GM15510 (cell line): ENCODE results near the gene CD79A.

ENCODE experiments used
- POLR2A ChIP-seq: IDR thresholded peaks from 3 replicates; pipeline ENCODE4 v1.6.1; 2011; ENCODE audit warnings: borderline replicate concordance; ENCODE audit not compliant: insufficient read length; ENCODE audit errors: extremely low read depth

CD79A gene

DNA sequence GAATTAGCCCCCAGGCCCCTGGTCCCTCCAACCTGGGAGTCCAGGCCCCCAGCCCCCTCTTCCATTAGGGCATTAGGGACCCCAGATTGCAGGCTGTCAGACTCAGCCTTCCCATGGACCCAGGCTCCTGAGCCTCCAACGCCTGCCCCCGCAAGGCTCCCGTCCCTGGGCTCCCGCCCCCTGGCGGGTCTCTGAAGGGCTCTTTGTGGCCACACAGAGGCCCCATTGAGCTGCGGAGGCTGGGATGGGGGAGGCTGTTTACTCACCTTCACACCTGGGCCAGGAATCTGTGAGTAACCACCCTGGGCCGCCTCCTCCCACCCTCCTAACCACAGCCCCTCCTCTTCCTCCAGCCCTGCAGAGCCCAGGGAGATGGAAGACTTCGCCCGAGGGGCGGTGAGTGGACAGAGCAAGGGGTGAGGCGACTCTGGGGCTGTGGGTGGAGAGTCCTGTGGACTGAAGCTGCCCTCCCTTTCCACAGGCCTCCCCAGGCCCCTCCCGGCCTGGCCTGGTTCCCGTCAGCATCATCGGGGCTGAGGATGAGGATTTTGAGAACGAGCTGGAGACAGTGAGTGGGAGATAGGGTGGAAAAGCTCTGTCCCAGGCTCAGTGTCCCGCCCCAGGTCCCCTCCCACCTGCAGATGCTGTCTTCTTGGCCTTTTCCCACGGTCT lies 10.8 kb downstream of the CD79A start:
- TF ChIP-seq POLR2A: no peak

DNA sequence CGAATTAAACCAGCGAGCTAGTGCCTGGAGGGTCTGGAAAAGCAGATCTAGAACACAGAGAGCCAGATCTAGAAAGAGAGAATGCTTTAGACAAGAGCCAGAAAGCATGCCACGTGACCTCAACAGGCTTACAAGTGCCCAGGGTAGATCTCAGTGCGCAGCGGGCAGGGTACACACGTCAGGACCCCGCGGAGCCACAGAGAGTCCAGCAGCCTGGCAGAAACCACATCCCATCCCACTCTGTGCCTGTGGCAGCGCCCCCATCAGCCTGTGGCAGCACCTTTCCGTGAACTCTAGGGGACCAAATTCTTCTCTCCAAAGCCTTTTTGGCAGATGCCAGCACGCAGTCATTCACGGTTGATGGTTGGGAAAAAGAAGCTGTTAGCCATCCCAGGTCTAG lies 11.8 kb downstream of the CD79A start:
- TF ChIP-seq POLR2A: no peak

DNA sequence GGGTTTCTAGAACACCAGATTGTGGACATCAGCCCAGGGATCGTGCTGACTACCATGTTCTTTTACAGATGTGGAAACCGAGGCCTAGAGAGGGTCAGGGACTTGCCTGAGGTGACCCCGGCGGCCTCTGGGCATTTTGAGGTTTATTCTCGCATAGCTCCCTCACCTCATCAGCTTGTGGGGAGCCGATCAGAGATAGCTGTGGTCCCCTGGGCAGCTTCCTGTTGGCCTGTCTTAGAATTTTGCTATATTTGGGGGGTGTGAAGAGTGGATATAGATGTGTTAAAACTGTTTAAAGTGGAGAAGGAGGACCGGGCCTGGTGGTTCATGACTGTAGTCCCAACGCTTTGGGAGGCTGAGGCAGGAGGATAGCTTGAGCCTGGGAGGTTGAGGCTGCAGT lies 12.8 kb downstream of the CD79A start:
- TF ChIP-seq POLR2A: no peak

DNA sequence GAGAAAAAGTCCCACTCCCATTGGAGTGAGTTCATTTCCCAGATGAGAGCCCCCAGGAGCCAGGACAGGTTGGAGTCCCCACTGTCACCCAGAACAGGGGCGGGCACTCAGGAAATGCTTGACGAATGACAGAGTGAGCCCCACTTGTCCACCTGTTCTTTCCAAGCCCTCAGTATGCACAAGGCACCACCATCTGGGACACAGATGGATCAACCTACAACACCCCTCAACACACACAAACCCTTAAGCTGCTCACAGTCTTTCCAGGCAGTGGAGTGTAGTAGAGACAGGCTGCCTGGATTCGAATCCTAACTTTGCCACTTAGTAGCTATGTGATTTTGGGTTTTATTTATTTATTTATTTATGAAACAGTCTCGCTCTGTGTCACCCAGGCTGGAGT lies 13.9 kb downstream of the CD79A start:
- no peak for TF ChIP-seq POLR2A

DNA sequence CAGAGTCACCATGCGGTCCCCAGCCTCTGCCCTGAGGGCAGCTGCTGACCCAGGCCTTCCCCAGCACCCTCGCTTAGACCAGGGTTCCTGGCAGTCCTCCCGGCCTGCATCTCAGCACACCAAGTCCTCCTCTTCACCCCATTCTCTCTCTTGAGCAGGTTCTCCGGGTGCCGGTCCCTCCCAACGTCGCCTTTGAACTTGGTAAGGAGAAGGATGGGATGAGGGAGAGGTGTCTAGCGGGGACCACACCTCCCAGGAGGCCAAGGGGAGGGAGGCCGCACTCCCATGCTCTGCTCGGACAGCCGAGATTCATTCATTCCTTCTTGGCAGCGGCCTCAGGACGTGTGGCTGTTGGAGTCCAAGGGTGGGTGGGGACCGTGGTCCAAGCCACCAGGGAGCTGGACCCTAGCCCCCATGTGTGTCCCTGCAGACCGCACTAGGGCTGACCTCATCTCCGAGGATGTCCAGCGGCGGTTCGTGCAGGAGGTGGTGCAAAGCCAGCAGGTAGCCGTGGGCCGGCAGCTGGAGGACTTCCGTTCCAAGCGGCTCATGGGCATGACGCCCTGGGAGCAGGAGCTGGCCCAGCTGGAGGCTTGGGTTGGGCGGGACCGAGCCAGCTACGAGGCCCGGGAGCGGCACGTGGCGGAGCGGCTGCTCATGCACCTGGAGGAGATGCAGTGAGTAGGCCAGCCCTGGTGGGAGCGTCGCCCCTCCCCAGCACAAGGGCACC lies 15.3 kb downstream of the CD79A start:
- TF ChIP-seq POLR2A: no peak

DNA sequence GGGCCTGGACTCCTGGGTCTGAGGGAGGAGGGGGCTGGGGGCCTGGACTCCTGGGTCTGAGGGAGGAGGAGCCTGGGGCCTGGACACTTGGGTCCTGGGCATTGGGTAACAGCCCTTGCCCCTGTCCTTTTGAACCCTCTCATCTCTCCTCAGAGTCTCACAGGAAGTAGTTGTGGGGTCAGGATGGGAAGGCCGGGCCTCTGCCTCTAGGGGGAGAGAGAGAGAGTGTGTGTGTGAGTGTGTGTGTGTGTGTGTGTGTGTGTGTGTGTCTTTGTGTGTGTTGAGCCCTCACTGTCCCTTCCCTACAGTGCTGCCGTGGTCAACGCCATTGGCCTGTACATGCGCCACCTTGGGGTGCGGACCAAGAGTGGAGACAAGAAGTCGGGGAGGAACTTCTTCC lies 16.8 kb downstream of the CD79A start:
- no peak for TF ChIP-seq POLR2A

DNA sequence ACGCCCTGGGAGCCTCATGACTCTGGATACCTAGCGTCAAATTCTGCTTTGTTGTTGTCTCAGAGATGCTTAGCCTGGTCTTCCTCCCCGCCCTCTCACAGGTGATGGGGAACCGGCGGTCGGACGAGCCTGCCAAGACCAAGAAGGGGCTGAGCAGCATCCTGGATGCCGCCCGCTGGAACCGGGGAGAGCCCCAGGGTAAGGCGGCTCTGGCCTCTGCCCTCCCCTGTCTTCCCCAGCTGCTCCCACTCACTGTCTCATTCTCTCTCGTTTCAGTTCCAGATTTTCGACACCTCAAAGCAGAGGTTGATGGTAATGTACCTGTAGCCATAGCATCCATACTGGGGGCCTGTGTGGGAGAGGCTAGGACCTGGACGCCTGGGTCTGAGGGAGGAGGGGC lies 17.3 kb downstream of the CD79A start:
- no peak for TF ChIP-seq POLR2A

DNA sequence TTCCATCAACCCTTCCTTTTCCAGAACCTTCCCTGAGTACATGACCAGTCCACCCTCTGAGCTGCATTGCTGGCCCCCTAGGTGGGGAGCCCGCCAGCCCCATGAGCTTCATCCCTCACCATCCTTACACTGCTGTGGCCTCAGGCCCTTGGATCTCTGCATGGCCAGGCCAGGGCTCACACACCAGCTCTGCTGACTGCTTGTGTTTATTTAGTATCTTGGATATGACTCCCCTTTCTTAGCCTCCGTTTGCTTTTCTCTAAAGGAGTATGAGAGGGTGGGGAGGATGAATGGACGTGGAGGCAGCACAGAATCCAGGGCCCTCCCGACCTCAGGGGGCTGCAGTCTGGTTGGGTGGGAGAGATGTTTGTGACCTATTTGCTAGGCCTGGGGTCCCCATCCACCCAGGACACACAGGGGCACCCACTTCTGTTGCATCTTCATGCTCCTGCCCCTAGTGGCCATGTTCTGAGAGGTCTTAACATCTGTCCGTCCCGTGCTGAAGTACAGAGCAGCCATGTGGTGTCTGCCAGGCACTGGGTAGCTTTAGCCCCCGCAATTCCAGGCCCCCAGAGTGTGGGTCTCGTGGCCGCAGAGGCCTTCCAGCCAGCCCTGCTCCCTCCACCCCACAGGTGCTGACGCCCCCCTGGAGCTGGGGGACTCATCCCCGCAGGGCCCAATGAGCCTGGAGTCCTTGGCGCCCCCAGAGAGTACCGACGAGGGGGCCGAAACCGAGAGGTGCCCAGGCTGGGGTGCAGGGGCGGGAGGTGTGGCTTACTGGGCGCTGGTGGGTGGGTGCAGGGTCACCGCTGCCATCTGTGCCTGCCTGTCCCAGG lies 18.9 kb downstream of the CD79A start:
- TF ChIP-seq POLR2A: no peak

DNA sequence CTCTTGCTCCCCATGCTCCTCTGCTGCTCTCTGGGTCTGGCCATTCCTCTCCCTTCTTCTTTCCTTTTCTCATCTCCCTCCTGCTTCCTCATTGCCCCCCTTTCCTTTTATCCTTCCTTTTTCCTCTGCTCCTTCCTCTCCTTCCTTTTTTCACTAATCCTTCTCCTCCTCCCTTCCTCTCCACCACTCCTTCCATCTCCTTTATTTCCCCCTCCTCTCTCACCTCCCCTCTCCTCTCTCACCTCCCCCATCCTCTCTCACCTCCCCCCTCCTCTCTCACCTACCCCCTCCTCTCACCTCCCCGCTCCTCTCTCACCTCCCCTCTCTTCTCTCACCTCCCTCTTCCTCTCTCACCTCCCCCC lies 19.5 kb downstream of the CD79A start:
- TF ChIP-seq POLR2A: no peak

DNA sequence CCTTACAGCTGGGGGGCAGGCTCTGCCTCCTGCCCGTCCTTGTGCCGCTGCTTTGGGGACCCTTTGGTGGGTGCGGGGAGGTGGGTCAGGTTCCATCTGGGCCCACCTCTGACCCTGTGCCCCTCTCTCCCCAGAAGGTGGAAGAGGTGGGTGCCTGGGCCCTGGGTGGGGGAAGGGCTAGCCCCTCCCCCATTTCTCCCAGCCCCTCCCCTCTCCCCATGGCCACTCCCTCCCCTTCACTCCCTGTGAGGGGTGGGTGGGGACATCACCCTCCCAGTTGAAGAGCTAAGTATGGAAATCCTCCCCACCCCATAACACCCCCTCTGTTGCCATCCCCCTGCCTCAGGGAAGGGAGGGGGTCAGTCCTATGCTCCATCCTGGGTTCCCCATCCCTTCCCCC lies 20.1 kb downstream of the CD79A start:
- TF ChIP-seq POLR2A: no peak

DNA sequence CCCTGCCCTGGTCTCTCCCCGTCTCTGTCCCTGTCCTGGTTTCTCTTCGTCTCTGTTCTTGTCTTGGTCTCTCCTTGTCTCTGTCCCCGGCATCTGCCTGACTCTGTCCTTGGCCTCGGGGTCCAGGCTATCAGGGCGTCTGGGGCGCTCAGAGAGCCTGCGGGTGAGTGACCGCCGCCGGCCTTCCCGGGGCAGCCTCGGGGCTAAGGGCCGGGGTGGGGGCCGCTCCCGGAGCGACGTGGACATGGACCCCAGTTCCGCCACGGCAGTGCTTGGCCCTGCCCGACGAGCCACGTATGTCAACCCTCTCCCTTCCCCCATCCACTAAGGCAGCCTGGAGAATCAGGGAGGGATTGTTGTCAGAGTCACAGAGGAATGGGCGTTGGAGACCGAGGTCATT lies 20.7 kb downstream of the CD79A start:
- no peak for TF ChIP-seq POLR2A

DNA sequence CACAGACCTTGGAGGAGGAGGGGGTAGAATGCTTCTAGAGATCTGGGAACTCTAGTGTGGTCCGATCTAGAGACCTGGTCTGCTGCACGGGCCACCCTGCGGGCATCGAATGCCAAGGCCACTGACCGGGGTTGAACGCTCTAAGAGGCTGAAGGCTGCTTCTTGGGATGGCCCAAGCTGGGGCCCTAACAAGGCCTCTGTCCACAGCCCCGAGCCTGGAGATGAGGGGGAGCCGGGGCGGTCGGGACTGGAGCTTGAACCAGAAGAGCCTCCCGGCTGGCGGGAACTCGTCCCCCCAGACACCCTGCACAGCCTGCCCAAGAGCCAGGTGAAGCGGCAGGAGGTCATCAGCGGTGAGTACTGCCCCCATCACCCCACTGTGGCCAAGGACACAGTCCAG lies 21.2 kb downstream of the CD79A start:
- no peak for TF ChIP-seq POLR2A

DNA sequence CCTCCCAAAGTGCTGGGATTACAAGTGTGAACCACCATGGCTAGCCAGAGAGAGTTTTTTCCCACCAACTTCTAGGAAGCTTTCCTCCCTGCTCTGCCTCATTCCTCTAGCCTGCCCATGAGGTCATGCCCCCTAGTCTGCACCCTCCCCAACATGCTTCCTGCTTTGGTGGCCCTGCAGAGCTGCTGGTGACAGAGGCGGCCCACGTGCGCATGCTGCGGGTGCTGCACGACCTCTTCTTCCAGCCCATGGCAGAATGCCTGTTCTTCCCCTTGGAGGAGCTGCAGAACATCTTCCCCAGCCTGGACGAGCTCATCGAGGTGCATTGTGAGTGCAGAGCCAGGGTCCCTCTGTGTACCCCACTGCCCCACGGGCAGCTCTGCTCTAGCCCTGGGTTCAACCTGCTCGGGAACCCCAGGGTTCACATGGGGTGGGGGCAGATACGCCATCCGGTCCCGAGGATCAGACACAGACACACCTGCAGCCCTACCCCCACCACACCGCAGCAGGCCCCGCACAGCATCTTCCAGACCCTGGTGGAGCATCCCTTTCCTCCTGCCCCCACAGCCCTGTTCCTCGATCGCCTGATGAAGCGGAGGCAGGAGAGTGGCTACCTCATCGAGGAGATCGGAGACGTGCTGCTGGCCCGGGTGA lies 24.8 kb downstream of the CD79A start:
- TF ChIP-seq POLR2A: no peak

DNA sequence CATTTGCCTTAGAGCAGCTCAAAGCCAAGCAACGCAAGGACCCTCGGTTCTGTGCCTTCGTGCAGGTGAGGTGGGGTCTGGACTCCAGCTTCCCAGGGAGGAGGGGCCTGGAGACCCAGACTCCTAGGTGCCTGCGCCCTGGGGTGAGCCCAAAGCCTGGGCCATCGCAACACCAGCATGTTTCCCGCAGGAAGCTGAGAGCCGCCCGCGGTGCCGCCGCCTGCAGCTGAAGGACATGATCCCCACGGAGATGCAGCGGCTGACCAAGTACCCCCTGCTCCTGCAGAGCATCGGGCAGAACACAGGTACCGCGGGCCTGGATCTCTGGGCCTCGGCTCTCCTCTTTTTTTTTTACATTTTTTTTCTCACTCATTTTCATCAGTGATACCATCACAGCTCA lies 25.5 kb downstream of the CD79A start:
- no peak for TF ChIP-seq POLR2A
